H1 (cell line): Measurements from ENCODE around the gene AGRP. TPM values are rescaled to one million over a fixed set of nuclear protein-coding genes. Genes with fewer than 3 reads are reported as not detected.

Experiments used
- CTCF ChIA-PET: fragments of 300-600 bp; sonication (Branson Sonifier 250); formaldehyde crosslinking; loops from one replicate; lab custom pipeline; 2021; ENCODE audit not compliant: partially characterized antibody; lab: Charles Lee
- POLR2A ChIA-PET: fragments of 300-600 bp; sonication (Branson Sonifier 250); formaldehyde crosslinking; loops from one replicate; lab custom pipeline; 2021; ENCODE audit warnings: inconsistent platforms; ENCODE audit not compliant: partially characterized antibody; lab: Charles Lee
- DNase-seq, 2 experiments: peaks; one replicate each; pipeline versions ENCODE4 v3.0.0 to v3.0.0-alpha.2; 2010 to 2022; ENCODE audit warnings: low spot score in 2 of 2, low read depth in 1 of 2, mixed read lengths in 1 of 2
- FAIRE-seq: peaks from 2 replicates; lab custom pipeline; 2011; peaks lifted over from hg19 to GRCh38; lab: Jason Lieb, UNC
- H2AFZ ChIP-seq: 2 replicates; pipeline ENCODE4 v1.8.1; 2012; ENCODE audit warnings: low read length, inconsistent platforms
- H2AK5ac ChIP-seq: 2 replicates; pipeline ENCODE4 v1.6.1; 2013; ENCODE audit warnings: low read depth, low read length
- H2BK120ac ChIP-seq: replicated peaks from 2 replicates; pipeline ENCODE3; 2013; ENCODE audit warnings: low read depth, low read length, inconsistent platforms
- H2BK12ac ChIP-seq: 2 replicates; pipeline ENCODE4 v1.6.1; 2013; ENCODE audit warnings: low read depth, low read length
- H2BK15ac ChIP-seq: 2 replicates; pipeline ENCODE4 v1.6.1; 2013; ENCODE audit warnings: low read length
- H2BK20ac ChIP-seq: 2 replicates; pipeline ENCODE4 v1.6.1; 2013; ENCODE audit warnings: low read length
- H2BK5ac ChIP-seq: 2 replicates; pipeline ENCODE4 v1.6.1; 2013; ENCODE audit warnings: low read depth, low read length
- H3K14ac ChIP-seq: 2 replicates; pipeline ENCODE4 v1.6.1; 2013; ENCODE audit warnings: inconsistent platforms; ENCODE audit not compliant: insufficient read length
- H3K18ac ChIP-seq: 2 replicates; pipeline ENCODE4 v1.6.1; 2013; ENCODE audit warnings: low read length; ENCODE audit errors: extremely low read depth
- H3K23ac ChIP-seq: 2 replicates; pipeline ENCODE4 v1.6.1; 2013; ENCODE audit warnings: inconsistent platforms; ENCODE audit not compliant: insufficient read length
- H3K23me2 ChIP-seq: 2 replicates; pipeline ENCODE4 v1.6.1; 2013; ENCODE audit warnings: low read depth, low read length
- H3K27ac ChIP-seq: 2 replicates; pipeline ENCODE4 v1.6.1; 2011; ENCODE audit warnings: low read depth, low read length, inconsistent platforms
- H3K27me3 ChIP-seq, 4 experiments: replicated peaks in 1 of 4; 1 replicate in 1 of 4; 2 replicates in 3 of 4; pipeline versions ENCODE4 v1.6.1 to v1.8.1; 2011 to 2013; ENCODE audit warnings: low read length in 3 of 4, mild to moderate bottlenecking in 3 of 4, inconsistent platforms in 2 of 4, mixed read lengths in 2 of 4, moderate library complexity in 1 of 4; ENCODE audit not compliant: control insufficient read depth in 3 of 4, insufficient read depth in 3 of 4; ENCODE audit errors: extremely low read depth in 1 of 4
- H3K36me3 ChIP-seq, 4 experiments: 2 replicates each; pipeline versions ENCODE4 v1.6.1 to v1.8.1; 2011 to 2013; ENCODE audit warnings: mild to moderate bottlenecking in 4 of 4, low read length in 3 of 4, moderate library complexity in 2 of 4, control low read depth in 1 of 4, inconsistent platforms in 1 of 4; ENCODE audit not compliant: insufficient read depth in 4 of 4, control insufficient read depth in 2 of 4
- H3K4ac ChIP-seq: replicated peaks from 2 replicates; pipeline ENCODE3; 2013; ENCODE audit warnings: low read length, low read depth, mixed read lengths, inconsistent platforms; ENCODE audit not compliant: insufficient read length
- H3K4me1 ChIP-seq, 4 experiments: replicated peaks in 1 of 4; 1 replicate in 1 of 4; 2 replicates in 3 of 4; pipeline versions ENCODE4 v1.6.1 to v1.8.1; 2011 to 2013; ENCODE audit warnings: low read length in 3 of 4, inconsistent platforms in 2 of 4, mixed read lengths in 1 of 4; ENCODE audit not compliant: insufficient read depth in 4 of 4, control insufficient read depth in 3 of 4
- H3K4me2 ChIP-seq, 2 experiments: 2 replicates each; pipeline versions ENCODE4 v1.6.1 to v1.8.1; 2011 to 2013; ENCODE audit warnings: low read depth in 2 of 2, low read length in 2 of 2, control low read depth in 1 of 2, inconsistent platforms in 1 of 2, mild to moderate bottlenecking in 1 of 2; ENCODE audit not compliant: insufficient read depth in 1 of 2
- H3K4me3 ChIP-seq, 4 experiments: fragments of 200-600, 300-600 bp in 1 of 4; sonication (generic), shearing (Covaris generic), sonication (Bioruptor Twin) in 1 of 4; 2 replicates each; pipeline versions ENCODE4 v1.5.1 to v1.8.1; 2011 to 2016; ENCODE audit warnings: low read length in 4 of 4, low read depth in 3 of 4, control low read depth in 2 of 4, inconsistent platforms in 2 of 4, mild to moderate bottlenecking in 2 of 4, mixed read lengths in 1 of 4, moderate library complexity in 1 of 4; ENCODE audit not compliant: insufficient read depth in 2 of 4; ENCODE audit errors: extremely low read depth in 1 of 4
- H3K56ac ChIP-seq: replicated peaks from 2 replicates; pipeline ENCODE3; 2013; ENCODE audit warnings: low read depth, mild to moderate bottlenecking, mixed read lengths, low read length, inconsistent platforms; ENCODE audit not compliant: insufficient read length
- H3K79me1 ChIP-seq: 2 replicates; pipeline ENCODE4 v1.6.1; 2013; ENCODE audit warnings: low read depth, low read length, control low read depth
- H3K79me2 ChIP-seq, 2 experiments: 2 replicates each; pipeline versions ENCODE4 v1.6.1 to v1.8.1; 2012 to 2013; ENCODE audit warnings: low read length in 2 of 2, mild to moderate bottlenecking in 2 of 2, inconsistent platforms in 1 of 2; ENCODE audit not compliant: insufficient read depth in 2 of 2, control insufficient read depth in 1 of 2
- H3K9ac ChIP-seq, 4 experiments: replicated peaks in 1 of 4; 1 replicate in 1 of 4; 2 replicates in 3 of 4; pipeline versions ENCODE4 v1.6.1 to v1.8.1; 2011 to 2013; ENCODE audit warnings: low read depth in 3 of 4, low read length in 3 of 4, control low read depth in 2 of 4, mild to moderate bottlenecking in 2 of 4, moderate library complexity in 2 of 4, inconsistent platforms in 1 of 4; ENCODE audit errors: extremely low read depth in 1 of 4
- H3K9me3 ChIP-seq, 2 experiments: 2 replicates each; pipeline versions ENCODE4 v1.6.1 to v1.8.1; 2012 to 2013; ENCODE audit warnings: mild to moderate bottlenecking in 2 of 2, moderate library complexity in 2 of 2, control low read depth in 1 of 2, inconsistent platforms in 1 of 2, low read depth in 1 of 2, low read length in 1 of 2, mixed read lengths in 1 of 2; ENCODE audit not compliant: insufficient read depth in 2 of 2
- H4K20me1 ChIP-seq, 2 experiments: replicated peaks in 1 of 2; 2 replicates each; pipeline versions ENCODE3 to v1.8.1; 2011 to 2013; ENCODE audit warnings: inconsistent platforms in 2 of 2, low read length in 2 of 2, mild to moderate bottlenecking in 1 of 2; ENCODE audit not compliant: insufficient read depth in 2 of 2, control insufficient read depth in 1 of 2
- H4K5ac ChIP-seq: 2 replicates; pipeline ENCODE4 v1.6.1; 2013; ENCODE audit warnings: low read length, low read depth, mixed read lengths, inconsistent platforms; ENCODE audit not compliant: insufficient read length
- H4K8ac ChIP-seq: 2 replicates; pipeline ENCODE4 v1.8.0; 2013; ENCODE audit warnings: mild to moderate bottlenecking, moderate library complexity, low read length, inconsistent platforms; ENCODE audit not compliant: insufficient read depth; ENCODE audit errors: extremely low read depth
- H4K91ac ChIP-seq: replicated peaks from 2 replicates; pipeline ENCODE3; 2013; ENCODE audit warnings: low read length, mixed read lengths, inconsistent platforms; ENCODE audit not compliant: insufficient read length
- HDAC2 ChIP-seq, 2 experiments: fragments of 300-600 bp in 1 of 2; sonication (generic) in 1 of 2; IDR thresholded peaks; 2 replicates each; pipeline ENCODE4 v1.6.1; 2011 to 2012; ENCODE audit warnings: low read depth in 2 of 2, low read length in 2 of 2, mild to moderate bottlenecking in 2 of 2, moderate library complexity in 2 of 2, borderline replicate concordance in 1 of 2, inconsistent platforms in 1 of 2
- MAFK ChIP-seq: IDR thresholded peaks from 2 replicates; pipeline ENCODE4 v1.6.1; 2012; ENCODE audit warnings: low read depth, mild to moderate bottlenecking, improper control_type of control experiment, low read length
- RNF2 ChIP-seq: fragments of 200-900, 300-1000 bp; sonication (generic); IDR thresholded peaks from 2 replicates; pipeline ENCODE4 v1.7.1; 2016; ENCODE audit warnings: borderline replicate concordance, low read depth, mild to moderate bottlenecking, antibody characterized with exemption, low read length; ENCODE audit not compliant: poor library complexity, severe bottlenecking; ENCODE audit errors: missing control alignments
- WGBS, 2 experiments: shearing (Covaris generic) in 1 of 2; methylation state at CpG; one replicate each; pipeline versions ENCODE4 v1.1.6 to v1.1.7; 2013 to 2015; ENCODE audit warnings: low lambda C conversion rate in 2 of 2, mixed read lengths in 2 of 2, inconsistent platforms in 1 of 2, low coverage in 1 of 2, missing lambda C conversion rate in 1 of 2; ENCODE audit not compliant: insufficient replicate concordance in 2 of 2, insufficient coverage in 1 of 2, insufficient read length in 1 of 2; ENCODE audit errors: extremely low coverage in 1 of 2, missing lambda C conversion rate in 1 of 2; 5-methylcytosine and 5-hydroxymethylcytosine counted together
- polyA plus RNA-seq, 7 experiments: library from polyadenylated mRNA; depleted of rRNA in 3 of 7; stranded (reverse) in 5 of 7; unstranded in 2 of 7; fragments of >200 nt in 5 of 7; fragments of 200-250 nt in 2 of 7; gene quantifications; 1 replicate in 5 of 7; 2 replicates in 1 of 7; 4 replicates in 1 of 7; pipeline versions ENCODE4 v1.2.1 to v1.2.3, GENCODE V29; 2011 to 2013; ENCODE audit warnings: missing spikeins in 2 of 7, mixed read lengths in 2 of 7
- total RNA-seq: library from RNA; stranded (reverse); fragmentation: NEBNext Ultra II Directional; extraction: Animal tissue kit (Norgen Biotek cat#: 25700); gene quantifications from 2 replicates; pipeline ENCODE4 v1.2.1, GENCODE V29; 2021

The AGRP gene
- total and polyA plus RNA-seq, 2 of the 8 experiments (the other 6 are each of a cell fraction or from before 2014, with no cell fraction given), result not detected

DNA sequence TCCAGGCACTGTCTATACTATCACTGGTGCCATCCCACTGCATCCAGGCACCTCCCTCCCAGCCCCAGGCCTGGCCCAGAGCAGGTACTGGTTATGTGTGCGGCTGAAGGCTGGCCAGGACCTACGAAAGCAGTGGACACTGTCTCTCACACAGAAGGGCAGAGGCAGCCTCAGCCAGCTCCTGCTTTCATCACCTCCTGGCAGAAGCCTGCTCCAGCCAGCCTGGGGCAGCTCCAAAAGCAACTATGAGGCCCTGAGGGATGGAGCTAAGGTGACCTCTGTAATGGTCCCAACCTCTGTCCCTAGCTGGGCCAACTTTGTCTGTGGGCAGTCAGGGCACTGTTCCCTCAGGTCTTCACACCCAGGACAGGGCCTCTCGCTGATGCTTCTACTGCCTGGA is 33.6 kb downstream of the AGRP start:
- Histone ChIP-seq H3K4me3 (no peak overlapping the region), H4K20me1 (peaks cover 2% of the 10 kb centered on the region in 2 experiments), H2BK20ac (no peak overlapping the region), H3K9me3 (peaks cover 0 to 4% of the 10 kb centered on the region in 2 experiments; a peak in 1 of 4 replicates), H2BK12ac (no peak overlapping the region), H3K27me3 (no peaks in the 10 kb centered on the region), H2AFZ (no peak overlapping the region), H4K91ac (no peak overlapping the region), H2BK5ac (no peak overlapping the region), H2BK15ac (no peak overlapping the region), H3K18ac (no peak overlapping the region), H3K56ac (no peak overlapping the region), H3K27ac (no peak overlapping the region), H2BK120ac (no peak overlapping the region), H4K5ac (no peak overlapping the region), H3K9ac (no peak overlapping the region; a peak in 1 of 7 replicates), H3K4me1 (peaks cover 0 to 2% (median under 1%) of the 10 kb centered on the region in 4 experiments; a peak in 2 of 7 replicates), H3K4me2 (no peak overlapping the region), H2AK5ac (no peak overlapping the region), H3K14ac (no peak overlapping the region)
- DNase-seq, result no peak
- 93% methylated on average over 3 of the region's 3 CpGs; no CpG with 5 or more reads in 1 of the 2 experiments for WGBS, 2 experiments
- FAIRE-seq, result no peak
- POLR2A ChIA-PET, result no interaction called here
- no peak for TF ChIP-seq HDAC2 (IDR thresholded peaks at IDR 0.05; ENCODE audit: borderline replicate concordance in 1 of 2, low read depth in 2 of 2, low read length in 2 of 2)
- no peak for TF ChIP-seq RNF2
- TF ChIP-seq MAFK, result no peak
- TF ChIP-seq, all 59 proteins: peak for 0
- H3K79me1 ChIP-seq, result no peaks in the 10 kb centered on the region; the same call in 1 of the 2 replicates
- CTCF ChIA-PET, result interaction anchor here (0.6 to 28.6 kb wide), 6 partner anchors 6 to 168 kb away, joined by 3 to 683 read pairs (median 18); partner anchors contain the start of gene HSD11B2
- H3K79me2 ChIP-seq, result no peaks in the 10 kb centered on the region
- no peak overlapping the region for H3K4ac ChIP-seq
- H3K23me2 ChIP-seq, result no peaks in the 10 kb centered on the region
- peaks cover 0 to 5% (median 0%) of the 10 kb centered on the region in 4 experiments; a peak in 1 of 8 replicates for H3K36me3 ChIP-seq
- H4K8ac ChIP-seq, result peak overlapping the region; percentile 57; the same call in 1 of the 2 replicates
- no peak overlapping the region for H3K23ac ChIP-seq
